GM20431 (cell line): ENCODE data around the gene ZDHHC19.
"Not testable (repeated sequence)": the region's sequence is repeated elsewhere in the genome, so short reads cannot be mapped to it uniquely, and the experiment has no call there.

Experiments
- in situ Hi-C: fragments of 300-500 bp; cut with MseI, MboI; formaldehyde crosslinking; loops from one replicate; pipeline ENCODE4 v1.15.0; 2020; ENCODE audit warnings: low sequenced_read_pairs; ENCODE audit not compliant: unreplicated experiment

Gene ZDHHC19, protein sequence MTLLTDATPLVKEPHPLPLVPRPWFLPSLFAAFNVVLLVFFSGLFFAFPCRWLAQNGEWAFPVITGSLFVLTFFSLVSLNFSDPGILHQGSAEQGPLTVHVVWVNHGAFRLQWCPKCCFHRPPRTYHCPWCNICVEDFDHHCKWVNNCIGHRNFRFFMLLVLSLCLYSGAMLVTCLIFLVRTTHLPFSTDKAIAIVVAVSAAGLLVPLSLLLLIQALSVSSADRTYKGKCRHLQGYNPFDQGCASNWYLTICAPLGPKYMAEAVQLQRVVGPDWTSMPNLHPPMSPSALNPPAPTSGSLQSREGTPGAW

DNA sequence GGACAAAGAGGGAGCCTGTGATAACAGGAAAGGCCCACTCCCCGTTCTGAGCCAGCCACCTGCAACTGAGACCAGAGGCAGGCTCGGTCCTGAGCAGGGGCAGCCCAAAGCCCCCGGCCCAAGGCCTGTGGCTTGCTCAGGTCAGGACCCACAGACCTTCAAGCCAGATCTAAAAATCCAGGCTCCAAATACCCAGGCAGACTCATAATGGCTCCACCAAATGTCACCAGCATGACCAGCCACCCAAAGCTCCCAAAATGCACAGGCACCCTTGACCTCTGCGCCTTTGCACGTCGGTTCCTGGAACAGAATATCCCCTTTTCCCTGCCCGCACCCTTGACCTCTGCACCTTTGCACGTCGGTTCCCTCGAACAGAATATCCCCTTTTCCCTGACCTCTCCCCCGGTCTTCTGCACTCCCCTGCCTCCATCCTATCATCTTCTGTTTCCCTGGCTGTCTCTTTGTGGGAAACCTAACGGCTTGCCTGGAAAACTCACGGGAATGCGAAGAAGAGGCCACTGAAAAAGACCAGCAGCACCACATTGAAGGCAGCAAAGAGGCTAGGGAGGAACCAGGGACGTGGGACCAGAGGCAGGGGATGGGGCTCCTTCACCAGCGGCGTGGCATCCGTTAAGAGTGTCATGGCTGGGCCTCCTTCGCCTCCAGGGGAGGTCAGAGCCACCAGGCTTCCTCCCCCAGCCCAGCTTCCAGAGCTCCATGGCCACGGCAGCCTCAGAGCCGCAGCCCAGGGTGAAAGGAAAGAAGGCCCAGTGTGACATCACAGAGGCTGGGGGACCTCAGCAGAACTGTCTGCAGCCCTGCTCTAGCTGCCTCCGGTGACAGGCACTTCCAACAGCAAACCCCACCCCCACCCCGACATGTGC is at the start of gene ZDHHC19:
Gene ZDHHC19 (minus strand): TSS at position 728 of the 884 bp plus-strand sequence. CDS start 85 bp downstream, at position 643.
- in situ Hi-C loops = no loop called here

DNA sequence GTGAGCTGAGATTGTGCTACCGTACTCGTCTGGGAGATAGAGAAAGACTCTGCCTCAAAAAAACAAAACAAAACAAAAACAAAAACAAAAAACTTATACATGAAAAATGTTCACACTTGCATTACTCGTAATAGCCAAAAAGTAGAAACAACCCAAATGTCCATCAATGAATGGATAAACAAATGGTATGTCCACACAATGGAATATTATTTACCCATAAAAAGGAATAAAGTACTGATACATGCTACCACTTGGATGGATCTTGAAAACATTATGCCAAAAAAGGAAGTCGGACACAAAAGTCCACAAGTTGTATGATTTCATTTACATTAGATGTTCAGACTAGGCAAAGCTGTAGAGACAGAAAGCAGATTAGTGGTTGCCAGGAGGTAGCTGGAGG is 49.6 kb upstream of the ZDHHC19 start:
- in situ Hi-C loops = loop anchor here (25.0 kb wide), 1 partner anchor 252 kb away; the partner anchor contains the start of genes RNF168 and SMCO1

- in situ Hi-C loops = loop anchor here (25.0 kb wide), 1 partner anchor 257 kb away; the partner anchor contains the start of genes RNF168 and SMCO1
Measured at GRCh38 chr3:196255776-196256175, 44.6 kb upstream of the ZDHHC19 start.

- in situ Hi-C loops = loop anchor here (25.0 kb wide), 1 partner anchor 258 kb away; the partner anchor contains the start of genes RNF168 and SMCO1
Measured at GRCh38 chr3:196254376-196255283, 43.4 kb upstream of the ZDHHC19 start.

GRCh38 chr3:196251918-196252317 is 40.7 kb upstream of the ZDHHC19 start:
- in situ Hi-C loops = loop anchor here (25.0 kb wide), 1 partner anchor 260 kb away; the partner anchor contains the start of genes RNF168 and SMCO1

GRCh38 chr3:196246612-196247308 is 35.6 kb upstream of the ZDHHC19 start:
- in situ Hi-C loops = no loop called here

DNA sequence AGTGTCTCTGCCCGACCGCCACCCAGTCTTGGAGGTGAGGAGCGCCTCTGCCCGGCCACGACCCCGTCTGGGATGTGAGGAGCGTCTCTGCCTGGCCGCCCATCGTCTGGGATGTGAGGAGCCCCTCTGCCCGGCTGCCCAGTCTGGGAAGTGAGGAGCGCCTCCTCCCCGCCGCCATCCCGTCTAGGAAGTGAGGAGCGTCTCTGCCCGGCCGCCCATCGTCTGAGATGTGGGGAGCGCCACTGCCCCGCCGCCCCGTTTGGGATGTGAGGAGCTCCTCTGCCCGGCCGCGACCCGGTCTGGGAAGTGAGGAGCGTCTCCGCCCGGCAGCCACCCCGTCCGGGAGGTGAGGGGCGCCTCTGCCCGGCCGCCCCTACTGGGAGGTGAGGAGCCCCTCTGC is 33.0 kb upstream of the ZDHHC19 start:
- in situ Hi-C loops = not testable (repeated sequence)

- in situ Hi-C loops = no loop called here
Measured at GRCh38 chr3:196241704-196242103, 30.5 kb upstream of the ZDHHC19 start.

DNA sequence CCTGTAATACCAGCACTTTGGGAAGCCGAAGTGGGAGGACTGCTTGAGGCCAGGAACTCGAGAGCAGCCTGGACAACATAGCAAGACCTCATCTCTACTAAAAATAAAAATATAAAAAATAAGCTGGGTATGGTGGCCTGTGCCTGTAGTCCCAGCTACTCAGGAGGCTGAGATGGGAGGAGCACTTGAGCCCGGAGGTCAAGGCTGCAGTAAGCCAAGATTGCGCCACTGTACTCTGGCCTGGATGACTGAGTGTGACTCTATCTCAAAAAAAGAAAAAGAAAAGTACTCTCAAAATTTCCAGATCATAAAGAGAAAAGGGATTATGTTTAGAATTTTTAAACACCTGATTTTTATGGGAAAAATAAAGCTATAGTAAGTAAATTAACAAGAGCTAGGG is 29.2 kb upstream of the ZDHHC19 start:
- in situ Hi-C loops = no loop called here

DNA sequence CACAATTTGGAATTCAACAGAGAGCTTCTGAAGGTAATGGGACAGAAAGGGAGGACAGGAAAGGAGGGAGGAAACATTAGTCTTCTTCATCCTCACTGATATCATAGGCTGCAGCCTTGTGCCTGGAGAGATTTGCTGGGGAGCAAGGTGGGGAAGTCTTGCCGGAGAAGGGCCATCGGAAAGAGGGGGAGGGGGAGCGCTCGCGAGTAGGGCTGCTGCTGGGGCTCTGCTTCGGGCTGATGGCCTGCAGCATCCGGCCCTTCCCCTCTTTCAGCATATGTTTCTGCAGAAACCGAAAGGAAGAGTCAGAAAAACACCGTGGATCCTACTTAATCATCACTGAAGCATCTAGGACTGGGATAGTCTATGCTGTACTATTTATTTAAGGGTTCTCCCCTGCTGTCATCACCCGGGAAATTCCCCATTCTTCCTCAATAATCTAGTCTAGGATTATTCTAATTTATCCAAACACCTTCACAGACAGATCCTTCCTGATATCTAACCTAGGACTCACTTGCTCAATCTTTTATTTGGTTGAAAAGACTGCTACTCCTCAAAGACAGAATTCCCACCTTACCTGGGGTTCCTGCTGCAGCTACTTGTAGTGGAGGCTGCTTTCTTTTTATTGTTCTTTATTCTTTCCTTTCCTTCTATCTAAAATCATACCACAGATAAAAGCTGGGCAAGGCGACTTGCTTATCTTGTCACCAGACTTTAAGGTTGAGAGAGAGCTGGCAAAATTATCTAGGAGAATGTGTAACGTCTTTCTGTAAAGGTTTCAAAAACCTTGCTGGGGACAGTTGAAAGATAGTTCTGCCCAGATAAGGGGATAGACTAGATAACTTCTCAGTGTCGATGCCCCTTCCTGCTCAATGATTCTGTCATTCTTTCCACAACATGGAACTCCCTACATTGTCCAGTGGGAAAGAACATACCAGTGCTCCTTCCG is 27.7 kb upstream of the ZDHHC19 start:
- in situ Hi-C loops = no loop called here

GRCh38 chr3:196237203-196237602 is 26.0 kb upstream of the ZDHHC19 start:
- in situ Hi-C loops = no loop called here

GRCh38 chr3:196236223-196236622 is 25.0 kb upstream of the ZDHHC19 start:
- in situ Hi-C loops = no loop called here

DNA sequence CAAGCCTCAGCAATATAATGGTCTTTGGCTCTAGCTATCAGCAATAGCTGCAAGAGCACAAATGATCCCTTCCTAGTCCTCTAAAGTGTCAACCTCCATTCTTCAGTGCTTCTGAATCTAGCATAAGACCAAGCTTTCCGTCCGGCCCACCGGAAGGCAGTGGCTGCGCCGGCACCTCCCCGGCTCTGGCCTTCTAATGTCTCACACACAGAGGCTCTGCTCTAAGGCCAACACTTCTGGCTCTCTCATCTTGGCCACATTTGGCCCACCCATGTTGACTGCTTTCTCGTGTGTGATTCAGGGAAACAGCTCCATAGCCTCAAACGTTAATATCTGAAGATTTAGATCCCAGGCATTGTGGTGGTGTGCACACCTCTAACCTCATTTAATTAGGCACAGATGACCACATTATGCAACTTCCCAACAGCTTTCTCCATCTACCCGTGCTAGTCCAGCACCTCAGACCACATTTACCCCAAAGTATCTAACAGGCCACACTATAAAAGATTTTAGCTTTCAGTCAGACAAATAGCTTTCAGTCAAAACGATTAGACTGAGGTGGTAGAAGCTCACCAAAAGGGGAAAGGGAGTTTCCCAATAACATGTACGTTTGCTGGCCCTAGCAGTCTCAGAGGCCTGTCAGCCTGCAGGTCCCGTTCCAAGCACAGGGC is 24.4 kb upstream of the ZDHHC19 start:
- in situ Hi-C loops = no loop called here

- in situ Hi-C loops = no loop called here
Measured at GRCh38 chr3:196232882-196233251, 21.7 kb upstream of the ZDHHC19 start.

- in situ Hi-C loops = no loop called here
Measured at GRCh38 chr3:196232154-196232881, 21.1 kb upstream of the ZDHHC19 start.

DNA sequence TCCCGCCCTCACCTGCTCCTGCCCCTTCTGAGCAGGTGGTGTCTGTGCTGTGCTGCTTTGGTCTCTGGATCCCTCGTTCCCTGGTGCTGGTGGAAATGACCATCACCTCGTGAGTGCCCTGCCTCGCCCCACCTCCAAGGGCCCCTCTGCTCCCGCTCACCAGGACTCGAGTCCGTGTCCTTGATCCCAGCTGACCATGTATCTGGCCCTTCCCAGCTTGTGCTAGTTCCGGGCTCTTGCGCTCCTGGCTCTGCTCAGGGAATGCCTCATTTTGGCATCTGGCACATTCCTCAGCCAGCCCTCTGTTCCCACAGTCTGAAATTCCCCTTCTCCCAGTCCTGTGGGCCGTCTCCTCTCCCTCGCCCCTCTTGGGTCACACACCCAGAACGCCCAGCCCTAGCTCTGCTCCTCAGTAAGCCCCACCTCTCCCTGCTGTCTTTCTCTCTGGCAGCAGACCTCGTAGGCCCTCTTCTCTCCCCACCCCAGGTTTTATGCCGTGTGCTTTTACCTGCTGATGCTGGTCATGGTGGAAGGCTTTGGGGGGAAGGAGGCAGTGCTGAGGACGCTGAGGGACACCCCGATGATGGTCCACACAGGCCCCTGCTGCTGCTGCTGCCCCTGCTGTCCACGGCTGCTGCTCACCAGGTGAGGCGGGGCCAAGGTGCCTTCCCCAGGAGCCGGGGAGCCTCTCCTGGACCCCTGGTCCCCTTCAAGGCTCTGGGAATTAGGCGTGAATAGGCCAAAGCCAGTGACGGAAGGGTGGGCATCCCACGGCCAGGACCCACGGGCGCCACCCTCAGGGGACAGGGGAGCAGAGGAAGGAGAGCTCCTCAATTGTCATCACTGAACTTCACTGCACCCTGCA is 16.7 kb upstream of the ZDHHC19 start:
- in situ Hi-C loops = no loop called here
